Measurements from ENCODE around the gene PHIP.

Gene PHIP

GRCh38 chr6:79070206-79070825, 7.7 kb downstream of the PHIP start:
- Histone ChIP-seq H3K27me3 (ENCODE audit: insufficient read depth, low read depth) (no peaks in the 10 kb centered on the region), H3K4me3 (IDR thresholded peaks at IDR 0.05; ENCODE audit: insufficient read depth, low read depth, low read length) (no peak overlapping the region), H3K36me3 (ENCODE audit: insufficient read depth) (no peaks in the 10 kb centered on the region), H4K20me1 (ENCODE audit: insufficient read depth) (no peaks in the 10 kb centered on the region; the same call in 1 of the 2 replicates), H3K27ac (peak overlapping the region; percentile 20; the same call in 1 of the 2 replicates), H3K9ac (no peak overlapping the region), H3K79me2 (ENCODE audit: insufficient read depth, low read depth) (peaks cover 58% of the 10 kb centered on the region), H3K4me2 (peak overlapping the region; percentile 73), H2AFZ (ENCODE audit: low read depth) (no peak overlapping the region), H3K4me1 (ENCODE audit: low read depth, poor library complexity, severe bottlenecking) (peaks cover 63% of the 10 kb centered on the region)
- TF ChIP-seq CTCF (conservative IDR thresholded peaks at IDR 0.05; ENCODE audit: low read depth, low read length) = no peak

- Histone ChIP-seq H3K4me3 (IDR thresholded peaks at IDR 0.05; ENCODE audit: insufficient read depth, low read depth, low read length) (no peak overlapping the region), H3K4me2 (no peak overlapping the region), H2AFZ (ENCODE audit: low read depth) (no peak overlapping the region), H4K20me1 (ENCODE audit: insufficient read depth) (no peaks in the 10 kb centered on the region; the same call in 1 of the 2 replicates), H3K79me2 (ENCODE audit: insufficient read depth, low read depth) (peaks cover 29% of the 10 kb centered on the region), H3K27me3 (ENCODE audit: insufficient read depth, low read depth) (no peaks in the 10 kb centered on the region), H3K27ac (no peak overlapping the region), H3K36me3 (ENCODE audit: insufficient read depth) (no peaks in the 10 kb centered on the region), H3K4me1 (ENCODE audit: low read depth, poor library complexity, severe bottlenecking) (peaks cover 47% of the 10 kb centered on the region), H3K9ac (no peak overlapping the region)
- no peak for TF ChIP-seq CTCF (conservative IDR thresholded peaks at IDR 0.05; ENCODE audit: low read depth, low read length)
Measured at GRCh38 chr6:79066828-79067227, 11.2 kb downstream of the PHIP start.

- TF ChIP-seq CTCF (conservative IDR thresholded peaks at IDR 0.05; ENCODE audit: low read depth, low read length) = no peak
- H3K4me3 ChIP-seq (IDR thresholded peaks at IDR 0.05; ENCODE audit: insufficient read depth, low read depth, low read length) = no peak overlapping the region
- no peaks in the 10 kb centered on the region; the same call in 1 of the 2 replicates for H4K20me1 ChIP-seq (ENCODE audit: insufficient read depth)
- no peaks in the 10 kb centered on the region for H3K27me3 ChIP-seq (ENCODE audit: insufficient read depth, low read depth)
- H3K9ac ChIP-seq = no peak overlapping the region
- no peaks in the 10 kb centered on the region for H3K36me3 ChIP-seq (ENCODE audit: insufficient read depth)
- H2AFZ ChIP-seq (ENCODE audit: low read depth) = no peak overlapping the region
- H3K4me1 ChIP-seq (ENCODE audit: low read depth, poor library complexity, severe bottlenecking) = peaks cover 42% of the 10 kb centered on the region
- H3K79me2 ChIP-seq (ENCODE audit: insufficient read depth, low read depth) = peaks cover 24% of the 10 kb centered on the region
- H3K27ac ChIP-seq = no peak overlapping the region
- peak overlapping the region; percentile 6; the same call in 1 of the 2 replicates for H3K4me2 ChIP-seq
Measured at GRCh38 chr6:79066330-79066729, 11.7 kb downstream of the PHIP start.

GRCh38 chr6:79065232-79065631, 12.8 kb downstream of the PHIP start:
- Histone ChIP-seq H3K27me3 (ENCODE audit: insufficient read depth, low read depth) (no peaks in the 10 kb centered on the region), H3K9ac (no peak overlapping the region), H3K4me1 (ENCODE audit: low read depth, poor library complexity, severe bottlenecking) (peaks cover 31% of the 10 kb centered on the region), H3K79me2 (ENCODE audit: insufficient read depth, low read depth) (peaks cover 17% of the 10 kb centered on the region), H3K4me3 (IDR thresholded peaks at IDR 0.05; ENCODE audit: insufficient read depth, low read depth, low read length) (no peak overlapping the region), H3K36me3 (ENCODE audit: insufficient read depth) (no peaks in the 10 kb centered on the region), H4K20me1 (ENCODE audit: insufficient read depth) (no peaks in the 10 kb centered on the region; the same call in 1 of the 2 replicates), H3K4me2 (no peak overlapping the region), H2AFZ (ENCODE audit: low read depth) (no peak overlapping the region), H3K27ac (no peak overlapping the region)
- no peak for TF ChIP-seq CTCF (conservative IDR thresholded peaks at IDR 0.05; ENCODE audit: low read depth, low read length)

Data from KMS-11 (cell line).